SK-N-MC (cell line): ENCODE data around the gene INTS6.

Source experiments
- DNase-seq: peaks from one replicate; pipeline ENCODE4 v3.0.0-alpha.2; 2011; ENCODE audit warnings: low read depth, low spot score
- H3K27ac ChIP-seq: fragments of 200-600 bp; sonication (generic); 2 replicates; pipeline ENCODE4 v1.5.1; 2016; ENCODE audit warnings: mixed run types
- H3K36me3 ChIP-seq: fragments of 200-600 bp; sonication (generic); 2 replicates; pipeline ENCODE4 v1.6.1; 2017; ENCODE audit warnings: antibody characterized with exemption, low read length, mixed read lengths; ENCODE audit not compliant: insufficient read depth
- H3K4me3 ChIP-seq: fragments of 200-600 bp; sonication (generic); 2 replicates; pipeline ENCODE4 v1.5.1; 2016
- H3K9ac ChIP-seq: fragments of 200-600 bp; sonication (generic); 2 replicates; pipeline ENCODE4 v1.8.0; 2017; ENCODE audit warnings: mixed run types, mixed read lengths; ENCODE audit not compliant: insufficient read length
- H3K9me3 ChIP-seq: fragments of 200-600 bp; sonication (generic); 2 replicates; pipeline ENCODE4 v1.6.1; 2017; ENCODE audit warnings: low read depth, mild to moderate bottlenecking, antibody characterized with exemption, low read length, moderate library complexity, mixed read lengths
- EZH2 ChIP-seq: fragments of 200-600 bp; sonication (generic); IDR thresholded peaks from one replicate; pipeline ENCODE4 v1.6.1; 2017; ENCODE audit warnings: antibody characterized with exemption
- FOXP2 ChIP-seq: optimal IDR thresholded peaks from 2 replicates; pipeline ENCODE3; 2011; ENCODE audit warnings: mild to moderate bottlenecking, moderate library complexity; ENCODE audit not compliant: insufficient read depth; ENCODE audit errors: extremely low read length, control extremely low read depth
- POLR2AphosphoS5 ChIP-seq: IDR thresholded peaks from 2 replicates; pipeline ENCODE4 v1.6.1; 2012; ENCODE audit warnings: mild to moderate bottlenecking, low read depth, low read length, borderline replicate concordance

INTS6 gene

DNA sequence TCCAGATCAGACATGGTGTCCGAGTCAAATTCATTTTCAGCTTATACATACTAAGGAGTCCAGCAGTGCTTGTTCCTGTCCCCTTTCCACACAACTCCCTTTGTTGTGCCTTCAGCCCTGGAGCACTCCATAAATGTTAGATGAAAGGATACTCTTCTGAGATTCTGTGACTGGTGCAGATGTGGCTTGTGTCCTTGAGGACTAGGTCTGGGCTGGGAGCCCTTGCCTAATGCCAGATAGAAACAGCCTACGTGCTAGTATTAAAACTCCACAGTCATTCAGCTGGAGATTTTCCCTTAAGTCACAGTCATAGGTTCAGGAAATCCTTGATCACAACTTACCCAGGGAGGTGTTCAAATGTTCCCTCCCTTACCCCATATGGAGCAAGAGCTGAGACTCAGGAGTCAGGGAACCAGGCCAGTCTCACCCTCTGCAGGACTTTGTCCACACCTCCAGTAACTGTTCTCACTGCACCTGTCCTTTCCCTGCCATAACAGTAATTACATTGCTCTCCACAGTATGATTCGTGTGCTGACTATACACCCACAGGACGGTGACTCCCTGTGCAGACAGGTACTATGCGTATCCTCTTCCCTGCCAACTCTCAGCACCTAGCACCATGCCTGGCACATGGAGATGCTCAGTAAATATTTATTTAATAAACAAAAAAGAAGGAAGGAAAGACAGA lies 128.9 kb downstream of the INTS6 start:
- H3K36me3 ChIP-seq = no peaks in the 10 kb centered on the region
- no peak overlapping the region for H3K4me3 ChIP-seq

DNA sequence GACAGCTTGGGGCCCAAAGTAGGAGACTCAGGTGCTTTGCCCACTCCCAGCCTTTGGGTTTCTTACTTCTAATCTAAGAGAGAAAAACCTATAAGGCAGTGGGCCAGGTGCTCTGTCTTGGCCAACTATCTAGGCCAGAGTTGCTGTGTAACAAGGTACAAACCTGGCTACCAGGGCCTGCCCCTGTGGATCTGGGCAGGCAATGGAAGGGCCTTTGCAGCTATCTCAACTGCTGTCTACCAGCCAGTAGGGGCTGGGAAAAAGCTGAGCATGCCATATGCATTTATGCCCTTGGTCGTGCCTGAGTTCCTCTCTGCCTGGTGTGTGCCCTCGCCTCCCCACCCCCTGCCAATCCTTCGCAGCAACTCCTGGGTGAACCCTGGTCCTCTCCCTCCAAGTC lies 130.0 kb downstream of the INTS6 start:
- no peak overlapping the region for H3K27ac ChIP-seq
- no peaks in the 10 kb centered on the region for H3K36me3 ChIP-seq
- DNase-seq = no peak
- no peak for TF ChIP-seq POLR2AphosphoS5
- TF ChIP-seq EZH2 = no peak
- TF ChIP-seq FOXP2 = no peak
- no peaks in the 10 kb centered on the region for H3K9me3 ChIP-seq
- H3K4me3 ChIP-seq = no peak overlapping the region
- H3K9ac ChIP-seq = no peak overlapping the region

More for the DNA sequence above, 128.9 kb downstream of the INTS6 start:
- Histone ChIP-seq H3K9ac (no peak overlapping the region), H3K9me3 (no peaks in the 10 kb centered on the region), H3K27ac (no peak overlapping the region)
- DNase-seq = no peak
- TF ChIP-seq EZH2 = no peak
- no peak for TF ChIP-seq POLR2AphosphoS5
- TF ChIP-seq FOXP2 = no peak

DNA sequence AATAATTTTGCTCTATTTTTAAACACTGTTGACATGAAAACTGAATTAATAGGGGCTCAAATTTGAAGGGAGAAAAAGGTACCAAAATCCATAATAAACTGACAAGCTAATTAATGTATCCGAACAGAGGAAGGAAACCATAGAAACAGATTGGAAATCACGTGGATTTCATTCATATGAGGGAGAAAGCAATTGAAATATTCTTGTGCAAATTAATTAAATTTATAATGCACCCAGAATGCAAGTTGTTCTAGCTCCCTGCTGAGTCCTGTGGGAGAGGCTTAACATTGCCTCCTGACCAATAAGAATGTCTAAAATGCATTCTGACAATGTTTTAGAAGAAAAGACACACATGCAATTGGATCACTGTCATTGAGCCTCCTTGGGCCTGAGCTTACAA lies 131.0 kb downstream of the INTS6 start:
- no peak for TF ChIP-seq POLR2AphosphoS5
- TF ChIP-seq EZH2 = no peak
- no peak for TF ChIP-seq FOXP2
- Histone ChIP-seq H3K4me3 (no peak overlapping the region), H3K9me3 (no peaks in the 10 kb centered on the region), H3K36me3 (no peaks in the 10 kb centered on the region), H3K27ac (no peak overlapping the region), H3K9ac (no peak overlapping the region)
- no peak for DNase-seq

DNA sequence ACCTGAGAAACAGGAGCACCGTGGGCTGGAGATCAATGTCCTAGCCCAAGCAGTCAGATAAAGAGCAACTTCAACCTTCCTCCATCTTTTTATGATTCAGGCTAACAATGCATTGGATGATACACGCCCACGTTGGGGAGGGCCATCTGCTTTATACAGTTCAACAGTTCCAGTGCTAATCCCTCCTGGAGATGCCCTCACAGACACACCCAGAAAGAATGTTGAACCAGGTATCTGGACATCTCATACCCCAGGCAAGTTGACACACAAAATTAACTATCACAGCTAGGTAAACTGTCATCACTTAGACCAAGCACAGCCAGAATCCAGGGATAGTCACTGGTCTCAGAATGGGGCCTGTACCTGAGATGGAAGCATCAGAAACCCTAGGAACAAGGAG lies 134.0 kb downstream of the INTS6 start:
- Histone ChIP-seq H3K9me3 (no peaks in the 10 kb centered on the region), H3K36me3 (no peaks in the 10 kb centered on the region), H3K27ac (no peak overlapping the region), H3K9ac (no peak overlapping the region), H3K4me3 (no peak overlapping the region)
- no peak for DNase-seq
- TF ChIP-seq EZH2 (no peak), POLR2AphosphoS5 (no peak), FOXP2 (no peak)

DNA sequence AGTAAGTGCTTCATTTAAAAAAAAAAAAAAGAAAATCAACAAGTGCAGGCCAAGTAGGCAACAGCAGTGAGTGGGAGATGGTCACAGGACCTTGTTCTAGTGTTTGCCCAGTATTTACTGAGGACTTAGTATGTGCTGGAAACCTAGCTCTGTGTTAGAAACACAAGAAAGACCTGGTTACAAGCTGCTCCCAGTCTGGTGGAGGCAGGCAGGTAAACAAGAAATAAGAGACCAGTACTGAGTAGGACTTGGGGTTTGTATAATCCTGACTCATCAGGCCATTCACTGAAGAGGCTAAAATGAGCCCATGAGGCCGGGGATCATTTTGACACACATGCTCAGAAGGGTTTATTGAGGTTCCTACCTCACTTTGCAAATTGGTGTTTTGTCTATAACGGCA lies 134.8 kb downstream of the INTS6 start:
- Histone ChIP-seq H3K4me3 (no peak overlapping the region), H3K27ac (no peak overlapping the region), H3K9ac (no peak overlapping the region), H3K36me3 (no peaks in the 10 kb centered on the region), H3K9me3 (no peaks in the 10 kb centered on the region)
- TF ChIP-seq POLR2AphosphoS5 (no peak), FOXP2 (no peak), EZH2 (no peak)
- DNase-seq = no peak

DNA sequence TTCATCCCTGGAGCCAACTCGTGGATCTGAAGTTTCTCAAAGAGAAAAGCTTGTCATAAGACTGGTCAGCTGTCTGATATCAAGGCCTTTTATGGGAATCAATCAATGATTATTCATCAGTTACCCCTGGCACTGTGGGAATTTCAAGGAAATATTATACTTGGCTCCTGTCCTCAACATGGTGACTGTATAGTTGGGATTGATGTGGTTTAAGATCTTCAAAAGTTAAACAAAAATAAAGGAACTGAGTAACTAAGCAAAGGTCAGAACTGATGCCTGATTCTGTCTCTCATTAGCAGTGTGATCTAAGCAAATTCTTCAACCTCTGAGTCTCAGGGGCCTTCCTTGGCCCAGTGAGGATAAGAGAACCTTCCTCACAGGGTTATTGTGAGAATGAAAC lies 135.6 kb downstream of the INTS6 start:
- Histone ChIP-seq H3K36me3 (no peaks in the 10 kb centered on the region), H3K9me3 (no peaks in the 10 kb centered on the region), H3K4me3 (no peak overlapping the region), H3K9ac (no peak overlapping the region), H3K27ac (no peak overlapping the region)
- DNase-seq = no peak
- TF ChIP-seq EZH2 (no peak), POLR2AphosphoS5 (no peak), FOXP2 (no peak)

DNA sequence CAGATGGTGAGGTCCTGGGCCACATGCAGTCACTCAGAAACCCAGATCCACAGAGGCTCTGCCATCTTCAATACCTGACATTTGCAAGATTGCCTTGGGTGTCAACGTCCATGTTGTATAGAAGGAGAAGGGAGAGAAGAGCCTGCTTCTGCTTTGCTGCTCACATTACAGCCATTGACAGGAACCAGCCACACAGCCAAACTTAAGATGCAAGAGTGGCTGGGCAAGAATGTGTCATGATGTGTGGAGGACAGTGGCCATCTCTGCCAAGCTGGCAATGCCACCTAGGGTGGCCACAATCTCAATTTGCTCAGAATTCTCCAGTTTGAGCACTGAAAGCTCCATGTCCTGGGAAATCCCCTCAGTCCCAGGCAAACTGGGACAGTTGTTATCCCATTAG lies 139.2 kb downstream of the INTS6 start:
- H3K9me3 ChIP-seq = no peaks in the 10 kb centered on the region
- H3K36me3 ChIP-seq = no peaks in the 10 kb centered on the region
- DNase-seq = no peak
- TF ChIP-seq EZH2 = no peak
- no peak for TF ChIP-seq FOXP2
- TF ChIP-seq POLR2AphosphoS5 = no peak
- no peak overlapping the region for H3K9ac ChIP-seq
- no peak overlapping the region for H3K27ac ChIP-seq
- H3K4me3 ChIP-seq = no peak overlapping the region

DNA sequence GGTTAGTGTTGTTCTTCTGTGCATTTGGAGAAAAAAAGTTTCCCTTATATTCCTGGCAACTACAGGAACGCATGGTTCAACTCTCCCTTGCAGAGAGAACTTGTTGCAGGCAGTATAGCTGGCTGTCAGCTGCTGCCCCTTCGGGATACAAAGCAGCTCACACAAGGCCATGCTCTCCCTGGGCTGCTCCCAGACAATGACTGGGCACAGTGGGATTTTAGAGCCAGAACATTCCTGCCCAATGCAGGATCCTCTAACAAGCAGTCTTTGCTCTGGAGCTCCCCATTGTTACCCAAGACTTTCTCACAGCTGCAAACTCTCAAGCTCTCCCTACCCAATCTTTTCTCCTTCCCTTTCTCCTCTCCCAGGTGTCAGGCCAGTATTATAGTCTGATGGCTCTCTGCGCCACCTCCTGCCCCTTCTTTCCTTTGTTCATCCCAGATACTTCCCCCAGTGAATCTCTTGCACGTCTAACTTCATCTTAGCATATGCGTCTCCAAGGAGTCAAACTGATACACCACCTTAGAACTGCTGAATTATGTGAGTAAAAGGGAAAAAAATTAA lies 140.8 kb downstream of the INTS6 start:
- Histone ChIP-seq H3K9ac (no peak overlapping the region), H3K27ac (no peak overlapping the region), H3K36me3 (no peaks in the 10 kb centered on the region), H3K9me3 (no peaks in the 10 kb centered on the region), H3K4me3 (no peak overlapping the region)
- TF ChIP-seq FOXP2 (no peak), EZH2 (no peak), POLR2AphosphoS5 (no peak)
- DNase-seq = no peak
